ENCODE measurements around the gene CRYGS. TPM values are rescaled to one million over a fixed set of nuclear protein-coding genes. Genes with fewer than 3 reads are reported as not detected.

The CRYGS gene
- total and polyA plus RNA-seq, 8 donors: 1.2 to 16.6 (median 1.9) TPM

DNA sequence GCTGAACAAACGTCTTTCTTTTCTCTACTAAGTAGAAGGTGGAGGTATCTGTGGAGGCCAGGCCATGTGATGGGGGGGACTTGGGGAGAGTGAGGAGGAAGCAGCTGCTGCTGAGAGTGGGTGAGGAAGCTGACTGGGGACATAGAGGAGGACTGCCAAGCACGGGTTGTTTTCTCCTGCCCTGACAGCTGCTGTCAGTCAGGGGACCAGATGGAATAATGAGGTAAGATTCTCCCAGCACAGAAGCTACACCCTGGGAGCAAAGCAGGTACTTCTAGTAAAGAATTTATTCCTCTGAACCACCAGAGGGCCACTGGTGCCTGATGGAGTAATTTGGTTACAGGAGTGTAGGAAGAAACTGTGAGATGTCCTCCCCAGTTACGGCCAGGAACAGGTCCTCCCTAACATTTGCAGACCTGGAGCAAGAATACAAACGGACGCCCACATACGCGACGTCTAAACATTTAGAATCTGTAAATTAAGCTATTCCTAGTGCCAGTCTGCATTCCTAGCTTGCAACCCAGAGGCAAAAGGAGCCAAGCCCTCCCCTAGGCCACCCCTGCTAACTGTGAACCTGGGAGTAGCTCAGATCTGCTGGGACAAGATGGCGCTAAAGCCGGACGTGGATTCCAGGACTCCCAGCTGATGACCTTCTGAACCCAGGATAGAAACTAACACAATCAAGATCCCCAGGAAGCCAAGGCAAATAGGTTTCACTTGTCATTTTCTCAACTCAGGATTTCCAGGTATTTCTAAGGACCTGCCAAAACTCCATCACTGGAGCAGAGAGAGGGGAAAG, 14.8 kb downstream of the CRYGS start:
- intact Hi-C loops (cut with DNase I): loop anchor here in 1 of 3 donors (10.0 kb wide), 1 partner anchor 265 kb away; no protein-coding TSS in a partner anchor
- Histone ChIP-seq H3K36me3 (no peaks in the 10 kb centered on the region), H3K4me1 (no peaks in the 10 kb centered on the region), H3K9me3 (no peaks in the 10 kb centered on the region), H3K27ac (no peak overlapping the region), H3K4me3 (no peak overlapping the region), H3K27me3 (no peaks in the 10 kb centered on the region)
- FAIRE-seq (no peak), ATAC-seq (no peak), DNase-seq (no peak)
- TF ChIP-seq, protein P1, sequence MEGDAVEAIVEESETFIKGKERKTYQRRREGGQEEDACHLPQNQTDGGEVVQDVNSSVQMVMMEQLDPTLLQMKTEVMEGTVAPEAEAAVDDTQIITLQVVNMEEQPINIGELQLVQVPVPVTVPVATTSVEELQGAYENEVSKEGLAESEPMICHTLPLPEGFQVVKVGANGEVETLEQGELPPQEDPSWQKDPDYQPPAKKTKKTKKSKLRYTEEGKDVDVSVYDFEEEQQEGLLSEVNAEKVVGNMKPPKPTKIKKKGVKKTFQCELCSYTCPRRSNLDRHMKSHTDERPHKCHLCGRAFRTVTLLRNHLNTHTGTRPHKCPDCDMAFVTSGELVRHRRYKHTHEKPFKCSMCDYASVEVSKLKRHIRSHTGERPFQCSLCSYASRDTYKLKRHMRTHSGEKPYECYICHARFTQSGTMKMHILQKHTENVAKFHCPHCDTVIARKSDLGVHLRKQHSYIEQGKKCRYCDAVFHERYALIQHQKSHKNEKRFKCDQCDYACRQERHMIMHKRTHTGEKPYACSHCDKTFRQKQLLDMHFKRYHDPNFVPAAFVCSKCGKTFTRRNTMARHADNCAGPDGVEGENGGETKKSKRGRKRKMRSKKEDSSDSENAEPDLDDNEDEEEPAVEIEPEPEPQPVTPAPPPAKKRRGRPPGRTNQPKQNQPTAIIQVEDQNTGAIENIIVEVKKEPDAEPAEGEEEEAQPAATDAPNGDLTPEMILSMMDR (IDR thresholded peaks at IDR 0.05): no peak
- WGBS, 2 donors: 79 to 82% methylated on average over 11 of the region's 11 CpGs

DNA sequence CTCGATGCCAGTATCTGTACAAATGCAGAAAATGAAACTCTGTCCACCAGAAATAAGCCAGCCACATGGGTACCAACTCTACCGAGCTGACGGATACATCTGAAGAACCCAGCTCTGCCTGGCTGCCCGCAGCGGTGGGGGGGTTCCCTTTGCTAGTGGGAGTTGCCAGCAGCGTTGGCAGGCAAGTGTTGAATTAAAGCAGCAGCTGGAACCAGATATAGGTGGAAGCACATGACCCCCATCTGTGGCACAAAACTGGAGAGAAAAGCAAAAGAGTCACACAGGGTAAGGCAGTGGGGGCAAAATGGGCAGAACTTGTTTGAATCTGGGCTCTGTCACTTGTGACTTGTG, 17.9 kb downstream of the CRYGS start:
- ATAC-seq (no peak), FAIRE-seq (no peak), DNase-seq (no peak)
- H3K27ac ChIP-seq: no peak overlapping the region
- H3K9me3 ChIP-seq: no peaks in the 10 kb centered on the region
- H3K36me3 ChIP-seq: no peaks in the 10 kb centered on the region
- intact Hi-C loops (cut with DNase I): loop anchor here in 1 of 3 donors (10.0 kb wide), 1 partner anchor 261 kb away; no protein-coding TSS in a partner anchor
- H3K4me3 ChIP-seq: no peak overlapping the region
- no peaks in the 10 kb centered on the region for H3K4me1 ChIP-seq
- no peaks in the 10 kb centered on the region for H3K27me3 ChIP-seq
- WGBS, 2 donors: 82 to 86% methylated on average over 6 of the region's 6 CpGs
- TF ChIP-seq, protein P1 (IDR thresholded peaks at IDR 0.05): no peak

DNA sequence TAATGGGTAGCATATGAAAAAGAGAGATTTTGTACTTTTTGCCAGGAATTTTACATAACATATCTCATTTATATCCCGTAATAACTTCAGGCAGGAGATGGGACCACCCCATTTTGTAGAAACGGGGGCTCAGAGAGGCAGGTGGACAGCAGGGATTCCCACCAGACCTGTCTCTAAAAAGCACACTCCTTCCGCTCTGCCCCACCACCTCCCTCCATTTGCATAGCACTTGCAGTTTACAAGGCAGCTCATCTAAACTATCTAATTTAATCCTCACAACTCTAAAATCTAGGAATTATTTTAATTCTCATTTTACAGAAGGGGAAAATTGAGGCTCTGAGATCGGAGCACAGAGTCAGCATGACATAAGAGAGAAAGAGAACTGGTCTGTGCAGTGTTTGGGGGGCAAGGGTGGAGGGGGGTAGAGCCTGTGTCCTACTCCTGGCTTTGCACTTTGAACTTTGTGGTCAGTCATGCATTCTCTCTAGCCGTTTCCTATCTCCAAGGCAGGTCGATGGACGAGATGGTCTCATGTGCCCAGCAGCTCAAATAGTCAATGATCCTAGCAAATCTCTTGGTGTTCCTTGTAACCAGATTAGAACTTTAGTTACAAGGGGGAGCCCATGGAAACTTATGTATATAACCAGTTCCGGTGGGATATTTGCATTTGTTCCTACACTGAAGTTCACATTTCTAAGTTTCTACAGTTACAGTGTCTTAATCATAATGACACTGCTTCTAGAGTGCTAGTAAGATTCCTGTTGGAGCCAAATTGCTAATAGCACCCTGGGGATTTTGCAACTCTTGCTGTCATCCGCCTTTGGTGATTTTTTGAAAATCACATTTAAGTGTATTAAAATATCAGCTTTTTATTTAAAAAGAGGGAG, 18.6 kb downstream of the CRYGS start:
- H3K36me3 ChIP-seq: no peaks in the 10 kb centered on the region
- TF ChIP-seq, protein P1 (IDR thresholded peaks at IDR 0.05): no peak
- no peak for FAIRE-seq

DNA sequence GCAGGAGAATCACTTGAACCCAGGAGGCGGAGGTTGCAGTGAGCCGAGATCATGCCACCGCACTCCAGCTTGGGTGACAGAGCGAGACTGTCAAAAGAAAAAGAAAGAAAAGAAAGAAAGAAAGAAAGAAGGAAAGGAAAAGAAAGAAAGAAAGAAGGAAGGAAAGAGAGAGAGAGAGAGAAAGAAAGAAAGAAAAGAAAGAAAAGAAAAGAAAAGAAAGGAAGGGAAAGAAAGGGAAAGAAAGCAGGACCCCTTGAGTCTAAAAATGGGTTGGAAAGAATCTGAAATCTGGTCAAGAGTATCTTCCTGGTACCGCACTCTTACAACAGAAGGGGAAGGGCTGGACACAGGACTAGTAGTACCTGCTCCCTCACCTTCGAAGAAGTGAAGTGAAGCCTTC, 19.6 kb downstream of the CRYGS start:
- TF ChIP-seq, protein P1 (IDR thresholded peaks at IDR 0.05): no peak
- Histone ChIP-seq H3K4me3 (no peak overlapping the region), H3K9me3 (no peaks in the 10 kb centered on the region), H3K27ac (no peak overlapping the region), H3K36me3 (no peaks in the 10 kb centered on the region), H3K27me3 (no peaks in the 10 kb centered on the region), H3K4me1 (no peaks in the 10 kb centered on the region)
- 90 to 92% methylated on average over 6 of the region's 6 CpGs for WGBS, 2 donors
- intact Hi-C loops (cut with DNase I): loop anchor here in 1 of 3 donors (10.0 kb wide), 1 partner anchor 260 kb away; no protein-coding TSS in a partner anchor
- no peak for DNase-seq
- no peak for FAIRE-seq
- ATAC-seq: no peak

More for the DNA sequence above, 18.6 kb downstream of the CRYGS start:
- DNase-seq (no peak), ATAC-seq (no peak)
- H3K27me3 ChIP-seq: no peaks in the 10 kb centered on the region
- no peaks in the 10 kb centered on the region for H3K4me1 ChIP-seq
- no peaks in the 10 kb centered on the region for H3K9me3 ChIP-seq
- no peak overlapping the region for H3K27ac ChIP-seq
- no peak overlapping the region for H3K4me3 ChIP-seq
- 64 to 72% methylated on average over 9 of the region's 9 CpGs for WGBS, 2 donors
- intact Hi-C loops (cut with DNase I): loop anchor here in 1 of 3 donors (10.0 kb wide), 1 partner anchor 261 kb away; no protein-coding TSS in a partner anchor
